Nucleus accumbens (tissue), 56 donors: ENCODE results near the gene SMCO3.
A peak's percentile ranks its signal among the peaks of the same experiment; 100 is the strongest.
"Not testable (repeated sequence)": the region's sequence is repeated elsewhere in the genome, so short reads cannot be mapped to it uniquely, and the experiment has no call there.

Source experiments
- DNase-seq, 56 donors: peaks; one replicate each; lab custom pipeline; 2025; lab: John Stamatoyannopoulos, UW

SMCO3 gene

DNA sequence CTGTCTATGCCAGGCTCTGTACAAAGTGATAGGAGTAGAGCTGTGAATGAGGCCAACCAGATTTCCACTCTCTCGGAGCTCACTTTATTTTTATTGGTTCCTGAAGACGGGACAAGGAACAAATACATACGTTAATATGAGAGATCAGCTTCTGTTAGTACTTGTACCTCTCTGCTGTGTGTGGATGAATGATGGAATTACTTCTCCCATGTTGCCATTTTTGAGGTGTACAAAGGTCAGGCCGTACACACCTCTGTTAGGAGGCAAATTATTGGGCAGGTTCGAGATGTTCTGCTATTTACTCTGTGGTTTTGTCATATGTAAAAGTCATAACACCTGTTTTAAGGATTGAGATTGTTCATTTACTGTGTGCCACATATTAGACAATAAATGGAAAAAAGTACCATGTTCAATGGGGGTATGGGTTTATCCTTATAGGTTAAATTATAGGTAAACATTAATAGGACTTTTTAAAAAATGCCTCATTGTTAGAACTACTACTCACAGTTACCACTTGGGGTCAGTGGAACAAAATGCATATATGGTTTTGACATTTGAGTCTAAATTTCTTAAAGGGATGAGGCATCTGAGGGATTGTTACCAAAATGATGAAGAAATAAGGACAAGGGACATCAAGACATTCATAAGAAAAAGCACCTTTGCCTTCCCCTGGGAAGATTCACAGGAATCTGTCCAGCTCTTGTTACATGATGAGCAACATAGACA lies 37.6 kb downstream of the SMCO3 start:
- no peak for DNase-seq

DNA sequence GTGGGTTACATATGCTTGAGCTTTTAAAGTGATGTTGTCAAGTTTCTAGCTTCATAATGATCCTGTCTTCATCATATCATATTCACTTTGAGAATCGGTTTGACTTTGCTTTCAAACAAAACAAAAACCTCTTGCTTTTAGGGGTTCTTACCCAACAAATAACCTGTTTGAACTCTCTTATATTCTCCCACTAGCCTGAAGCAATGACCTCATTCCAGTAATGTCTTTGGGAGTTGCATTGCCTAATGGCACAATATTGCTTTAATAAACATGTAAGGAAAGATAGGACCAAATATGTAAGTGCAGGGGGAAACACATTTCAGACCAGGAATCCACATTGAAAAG lies 38.4 kb downstream of the SMCO3 start:
- no peak for DNase-seq

DNA sequence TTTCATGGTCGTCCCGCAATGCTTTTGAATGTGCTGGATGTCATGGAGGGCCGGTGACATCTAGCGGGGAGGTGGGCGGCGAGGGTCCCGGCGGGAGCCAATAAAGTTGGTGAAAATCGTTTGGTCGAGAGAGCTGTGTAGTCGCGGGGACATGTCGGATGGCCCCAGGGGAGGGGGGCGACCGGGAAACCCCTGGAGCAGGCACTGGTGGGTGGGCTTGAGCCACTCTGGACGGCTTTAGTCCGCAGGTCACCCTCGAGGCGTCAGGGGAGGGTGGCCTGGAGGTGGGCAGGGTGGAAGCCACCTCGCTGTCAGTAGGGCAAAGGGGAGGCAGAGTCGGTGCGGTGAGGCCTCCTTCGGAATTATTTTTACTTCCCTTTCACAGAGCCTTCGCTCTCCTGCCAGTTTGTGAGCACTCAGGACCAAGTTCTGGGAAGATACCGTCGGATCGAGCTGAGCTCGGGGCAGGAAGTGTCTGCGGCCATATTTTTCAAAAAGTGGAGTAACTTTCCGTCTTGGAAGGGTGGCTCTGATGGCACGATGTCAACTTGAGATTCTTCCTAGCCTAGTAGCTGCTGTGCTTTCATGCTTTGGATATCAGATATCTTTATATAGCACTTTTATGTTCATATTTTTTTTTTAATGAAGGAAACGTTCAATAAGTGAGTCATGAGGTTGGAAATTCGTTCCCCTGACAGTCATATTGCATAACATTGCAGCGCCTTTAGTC lies 38.9 kb downstream of the SMCO3 start:
- peak in 15 of 56 donors; percentile 21 to 66 (median 50) for DNase-seq

DNA sequence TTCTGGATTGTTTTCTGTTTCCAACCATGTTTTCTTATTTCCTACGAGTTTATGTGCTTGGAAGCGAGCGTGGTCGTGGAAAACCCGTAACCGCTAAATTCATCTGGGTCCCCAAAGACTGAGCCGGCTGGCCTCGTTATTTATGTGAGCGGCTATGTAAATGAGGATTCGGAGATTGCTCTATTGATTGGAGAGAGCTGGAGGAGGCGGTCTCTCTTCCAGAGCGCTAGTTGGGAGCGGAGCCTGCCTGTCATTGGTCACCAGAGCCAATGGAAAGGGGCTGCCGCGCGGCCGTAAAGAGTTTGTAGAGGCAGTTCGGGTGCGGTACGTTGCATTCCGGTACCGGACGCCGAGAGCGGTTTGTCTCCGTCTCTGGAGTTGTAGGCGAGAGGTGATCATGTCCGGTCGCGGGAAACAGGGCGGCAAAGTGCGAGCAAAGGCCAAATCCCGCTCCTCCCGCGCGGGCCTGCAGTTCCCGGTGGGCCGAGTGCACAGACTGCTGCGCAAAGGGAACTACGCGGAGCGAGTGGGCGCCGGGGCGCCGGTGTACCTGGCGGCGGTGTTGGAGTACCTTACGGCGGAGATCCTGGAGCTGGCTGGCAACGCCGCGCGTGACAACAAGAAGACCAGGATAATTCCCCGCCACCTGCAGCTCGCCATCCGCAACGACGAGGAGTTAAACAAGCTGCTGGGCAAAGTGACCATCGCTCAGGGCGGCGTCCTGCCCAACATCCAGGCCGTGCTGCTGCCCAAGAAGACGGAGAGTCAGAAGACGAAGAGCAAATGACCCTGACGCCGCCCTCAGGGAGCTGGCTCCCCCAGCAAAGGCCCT lies 39.7 kb downstream of the SMCO3 start:
- peak; percentile 42 to 96 (median 88) for DNase-seq

DNA sequence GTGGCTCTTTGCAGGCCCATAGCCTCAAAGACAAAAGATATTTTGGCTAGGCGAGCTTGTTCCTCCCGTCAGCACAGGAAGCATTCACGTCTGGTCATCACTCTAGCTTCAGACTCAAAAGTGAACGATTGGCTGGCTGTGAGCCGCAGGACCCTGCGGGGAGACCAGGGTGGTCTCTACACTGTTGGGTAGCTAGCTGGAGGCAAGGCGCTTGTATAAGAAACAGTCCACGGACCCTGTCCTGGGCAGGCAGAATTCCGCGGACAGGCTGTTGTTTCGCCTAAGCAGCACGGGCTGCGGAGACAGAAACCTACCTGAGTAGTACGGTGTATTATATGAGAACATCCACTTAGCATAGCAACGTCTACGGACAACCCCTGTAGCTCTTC lies 40.3 kb downstream of the SMCO3 start:
- DNase-seq: peak in 4 of 56 donors; percentile 28 to 45 (median 36)

DNA sequence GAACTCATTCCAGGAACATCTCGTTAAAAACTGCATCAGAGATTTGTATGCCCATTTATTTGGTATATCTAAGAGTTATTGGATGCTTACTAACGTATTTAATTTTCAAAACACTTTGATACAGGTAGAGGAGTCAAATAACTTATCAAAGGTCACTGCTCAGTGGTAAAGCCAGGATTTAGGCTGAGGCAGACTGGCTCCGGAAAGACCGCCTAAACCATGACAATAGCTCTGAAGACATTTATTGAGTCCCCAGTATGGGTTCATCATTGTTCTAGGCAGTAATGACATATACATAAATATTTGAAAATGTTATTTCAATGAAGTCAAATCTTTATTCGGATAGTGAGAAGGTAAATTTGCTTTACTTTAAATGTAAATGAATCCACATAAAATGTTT lies 41.0 kb downstream of the SMCO3 start:
- DNase-seq: no peak

DNA sequence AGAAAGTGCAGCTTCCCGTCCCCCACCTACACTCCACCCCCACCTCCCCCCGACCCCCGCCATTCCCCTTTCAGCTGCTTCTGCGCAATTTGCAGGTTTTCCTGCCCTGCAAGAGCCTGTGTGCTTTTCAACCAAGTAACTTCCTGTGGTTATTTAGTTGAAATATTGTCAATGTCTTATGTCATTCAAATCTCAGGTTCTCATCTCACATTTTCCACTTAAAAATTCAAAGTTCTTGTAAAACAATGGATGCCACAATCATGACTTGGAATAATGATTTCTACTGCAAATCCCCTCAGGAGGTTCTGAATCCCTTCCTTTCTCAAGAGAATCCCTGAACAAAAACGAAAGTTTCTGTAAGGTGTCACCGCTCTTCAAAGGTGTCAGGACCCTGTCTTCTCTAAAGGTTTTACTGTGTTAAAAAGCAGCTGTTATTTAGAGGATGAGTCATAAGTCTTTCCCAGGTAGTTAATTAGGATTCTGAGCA lies 42.3 kb downstream of the SMCO3 start:
- DNase-seq: no peak

DNA sequence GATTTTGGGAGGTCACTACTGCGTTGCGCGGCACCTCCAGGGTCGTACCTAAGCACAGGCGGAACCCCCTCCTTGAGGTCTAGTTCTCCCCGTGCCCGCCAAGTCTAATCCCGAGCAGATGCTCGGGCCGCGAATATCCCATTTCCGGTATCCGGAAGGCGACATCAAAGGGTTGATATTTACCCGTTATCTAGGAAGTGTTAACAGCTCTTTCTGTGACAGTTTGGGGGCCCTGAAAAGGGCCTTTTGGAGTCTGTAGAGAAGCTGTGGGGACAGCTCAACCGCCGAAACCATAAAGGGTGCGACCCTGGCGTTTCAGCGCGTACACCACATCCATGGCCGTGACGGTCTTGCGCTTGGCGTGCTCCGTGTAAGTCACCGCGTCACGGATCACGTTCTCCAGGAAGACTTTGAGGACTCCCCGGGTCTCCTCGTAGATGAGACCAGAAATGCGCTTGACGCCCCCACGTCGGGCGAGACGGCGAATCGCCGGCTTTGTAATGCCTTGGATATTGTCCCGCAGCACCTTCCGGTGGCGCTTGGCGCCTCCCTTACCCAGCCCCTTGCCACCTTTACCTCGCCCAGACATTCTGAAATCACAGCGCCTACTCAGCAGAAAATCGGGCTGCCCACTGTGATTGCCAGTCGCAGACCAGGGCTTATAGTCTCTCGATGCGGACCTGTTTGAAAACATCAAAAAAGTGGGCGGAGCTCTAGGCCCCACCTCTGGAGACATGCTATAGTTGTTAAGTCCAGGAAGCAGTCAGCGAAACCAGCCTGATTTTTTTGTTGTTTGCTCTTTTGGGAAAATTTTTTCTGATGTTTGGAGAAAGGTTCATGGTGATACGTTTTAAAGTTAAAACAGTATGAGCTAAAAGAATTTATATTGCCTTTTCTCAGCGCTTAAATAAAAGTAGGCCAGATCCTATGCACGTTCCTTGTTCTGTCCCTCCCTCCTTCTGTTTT lies 43.2 kb downstream of the SMCO3 start:
- DNase-seq: peak in 55 of 56 donors; percentile 41 to 94 (median 81)

DNA sequence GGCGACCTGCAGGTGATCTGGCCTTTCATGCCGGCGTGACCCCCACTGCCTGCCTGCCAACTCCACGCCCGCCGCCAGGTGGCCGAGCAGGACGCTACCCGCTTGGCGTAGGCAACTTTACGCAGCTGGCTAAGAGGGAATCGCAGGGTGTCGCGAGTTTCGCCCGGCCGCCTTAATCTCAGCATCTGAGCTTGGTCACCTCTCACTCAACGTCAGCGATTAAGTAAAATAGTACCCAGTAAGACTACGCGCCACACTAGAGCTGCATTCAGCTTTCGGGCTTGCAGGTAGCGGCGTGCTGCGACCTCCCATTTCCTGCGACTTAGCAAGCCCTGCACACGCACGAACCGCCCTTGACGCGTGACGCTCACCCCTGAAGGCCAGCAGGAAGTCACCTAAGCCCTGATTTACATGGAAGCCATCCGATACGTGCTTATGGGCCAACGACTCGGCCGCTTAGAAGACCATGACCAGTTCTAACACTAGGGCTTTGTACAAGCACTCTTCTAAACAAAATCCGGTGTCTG lies 44.0 kb downstream of the SMCO3 start:
- peak in 53 of 56 donors; percentile 15 to 82 (median 56) for DNase-seq

DNA sequence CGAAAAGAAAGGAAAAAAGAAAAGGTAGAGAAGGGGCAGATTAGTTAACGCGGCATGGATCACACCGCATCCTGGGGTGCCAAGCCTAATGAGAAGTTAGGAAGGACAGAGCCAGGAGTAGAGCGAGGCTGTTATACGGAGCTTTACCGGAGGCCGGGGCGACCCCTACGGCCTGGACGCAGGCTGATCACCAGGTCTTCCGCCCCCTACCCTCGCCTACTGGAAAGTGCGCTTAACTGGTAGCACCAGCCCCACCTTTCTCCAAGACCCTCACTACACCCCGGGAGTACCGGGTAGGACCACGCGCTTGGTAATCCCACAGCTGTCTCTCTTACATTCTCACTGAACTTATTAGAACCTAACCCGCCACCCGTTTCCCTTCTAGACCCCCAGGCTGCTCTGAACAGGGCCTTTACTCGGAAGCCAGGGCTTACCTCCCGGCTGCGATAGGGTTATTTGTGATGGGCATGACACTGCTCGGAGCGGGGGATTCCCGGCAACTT lies 44.5 kb downstream of the SMCO3 start:
- peak in 9 of 56 donors; percentile 20 to 58 (median 43) for DNase-seq

DNA sequence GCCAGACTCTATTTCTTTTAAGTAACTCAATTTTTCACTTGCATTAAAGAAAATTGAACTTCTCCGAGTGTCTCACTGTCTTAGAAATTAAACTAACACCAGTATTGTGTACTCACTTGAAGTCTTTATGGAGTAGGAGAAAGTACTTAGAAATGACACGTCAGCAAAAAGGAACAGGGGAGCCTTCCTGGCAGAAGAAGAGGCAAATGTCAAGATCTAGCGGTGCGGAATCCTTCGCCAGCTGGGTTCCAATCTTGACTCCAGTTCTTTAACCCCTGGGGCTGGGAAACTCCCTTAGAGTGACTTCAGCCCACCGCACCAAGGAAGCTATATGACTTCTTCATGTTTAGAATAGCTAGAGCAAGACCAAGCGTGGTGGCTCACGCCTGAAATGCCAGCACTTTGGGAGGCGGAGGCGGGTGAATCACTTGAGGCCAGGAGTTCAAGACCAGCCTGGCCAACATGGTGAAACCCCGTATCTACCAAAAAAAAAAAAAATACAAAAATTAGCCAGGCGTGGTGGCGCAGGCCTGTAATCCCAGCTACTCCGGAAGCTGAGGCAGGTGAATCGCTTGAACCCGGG lies 45.1 kb downstream of the SMCO3 start:
- no peak for DNase-seq

DNA sequence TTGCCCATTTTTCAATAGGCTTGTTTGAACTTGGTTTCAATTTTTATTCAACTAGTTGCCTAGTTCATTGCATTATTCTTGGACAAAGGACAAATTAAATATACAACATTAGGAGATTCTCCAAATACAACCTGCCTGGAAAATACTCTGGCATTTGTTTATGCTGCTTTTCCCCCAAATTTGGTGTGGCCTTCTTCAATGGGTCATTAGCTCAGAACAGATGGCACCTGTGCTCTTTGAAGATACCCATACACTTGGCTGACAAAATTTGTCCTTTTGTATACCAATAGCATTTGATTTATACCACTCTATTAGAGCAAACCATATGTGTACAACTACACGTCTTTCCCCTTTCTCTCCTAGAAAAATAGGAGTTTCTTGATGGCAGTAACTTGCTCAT lies 46.4 kb downstream of the SMCO3 start:
- no peak for DNase-seq

DNA sequence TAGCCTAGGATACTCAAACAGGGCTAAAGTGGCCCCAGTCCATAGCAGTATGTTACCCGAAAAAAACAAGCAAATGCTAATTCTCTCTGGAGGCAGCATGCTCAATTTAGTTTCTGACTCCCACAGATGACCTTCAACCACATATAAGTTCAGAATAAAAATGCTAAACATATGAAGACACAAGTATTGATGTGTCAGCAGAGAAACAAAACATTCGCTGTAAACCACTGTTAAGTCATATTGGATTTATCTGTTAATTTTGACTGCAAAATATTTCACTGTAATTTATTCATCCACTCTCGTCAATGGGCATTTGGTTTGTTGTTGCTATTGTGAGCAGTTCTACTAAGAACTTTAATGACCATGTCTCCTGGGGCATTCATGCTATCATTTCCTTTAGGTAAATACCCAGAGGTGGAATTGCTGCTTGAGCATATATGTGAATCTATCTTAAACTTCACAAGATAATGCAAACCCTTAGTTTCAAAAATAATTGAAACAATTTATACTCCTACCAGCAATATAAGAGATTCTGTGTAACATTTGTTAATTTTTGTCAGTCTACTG lies 47.2 kb downstream of the SMCO3 start:
- DNase-seq: no peak

DNA sequence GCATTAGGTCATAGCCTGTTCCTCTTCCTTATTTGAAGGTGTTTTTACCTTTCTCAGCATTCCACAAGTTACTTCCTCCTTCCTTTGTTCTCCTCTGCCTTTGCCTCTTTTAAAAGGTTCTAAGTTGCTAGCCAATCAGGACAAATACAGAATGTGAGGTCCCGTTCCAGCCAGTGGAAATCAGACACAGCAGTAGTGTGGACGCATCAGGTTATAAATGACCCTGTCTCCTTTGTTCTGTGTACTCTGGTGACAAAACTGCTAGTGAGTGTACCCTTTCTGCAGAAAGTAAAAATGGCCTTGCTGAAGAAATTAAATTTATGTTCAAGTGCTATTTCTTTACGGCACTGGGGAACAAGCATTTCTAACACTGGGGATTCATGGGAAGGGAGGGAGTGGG lies 48.0 kb downstream of the SMCO3 start:
- DNase-seq: not testable (repeated sequence)

DNA sequence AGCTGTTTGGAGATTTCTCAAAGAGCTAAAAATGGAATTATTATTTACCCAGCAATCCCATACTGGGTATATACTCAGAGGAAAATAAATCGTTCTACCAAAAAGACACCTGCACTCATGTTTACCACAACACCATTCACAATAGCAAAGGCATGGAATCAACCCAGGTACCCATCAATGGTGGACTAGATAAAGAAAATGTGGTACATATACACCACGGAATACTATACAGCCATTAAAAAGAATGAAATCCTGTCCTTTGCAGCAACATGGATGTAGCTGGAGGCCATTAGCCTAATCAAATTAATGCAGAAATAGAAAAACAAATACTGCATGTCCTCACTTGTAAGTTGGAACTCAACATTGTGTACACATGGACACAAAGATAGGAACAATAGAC lies 48.6 kb downstream of the SMCO3 start:
- no peak for DNase-seq

DNA sequence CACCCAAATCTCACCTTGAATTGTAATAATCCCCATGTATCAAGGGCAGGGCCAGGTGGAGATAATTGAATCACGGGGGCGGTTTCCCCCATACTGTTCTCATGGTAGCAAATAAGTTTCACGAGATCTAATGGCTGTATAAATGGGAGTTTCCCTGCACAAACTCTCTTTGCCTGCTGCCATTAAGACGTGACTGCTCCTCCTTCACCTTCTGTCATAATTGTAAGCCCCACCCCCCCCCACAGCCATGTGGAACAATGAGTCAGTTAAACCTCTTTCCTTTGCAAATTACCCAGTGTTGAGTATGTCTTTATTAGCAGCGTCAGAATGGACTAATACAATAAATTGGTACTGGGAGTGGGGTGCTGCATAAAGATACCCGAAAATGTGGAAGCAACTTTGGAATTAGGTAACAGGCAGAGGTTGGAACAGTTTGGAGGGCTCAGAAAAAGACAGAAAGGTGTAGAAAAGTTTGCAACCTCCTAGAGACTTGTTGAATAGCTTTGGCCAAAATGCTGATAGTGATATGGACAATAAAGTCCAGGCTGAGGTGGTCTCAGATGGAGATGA lies 54.2 kb downstream of the SMCO3 start:
- DNase-seq: not testable (repeated sequence)

DNA sequence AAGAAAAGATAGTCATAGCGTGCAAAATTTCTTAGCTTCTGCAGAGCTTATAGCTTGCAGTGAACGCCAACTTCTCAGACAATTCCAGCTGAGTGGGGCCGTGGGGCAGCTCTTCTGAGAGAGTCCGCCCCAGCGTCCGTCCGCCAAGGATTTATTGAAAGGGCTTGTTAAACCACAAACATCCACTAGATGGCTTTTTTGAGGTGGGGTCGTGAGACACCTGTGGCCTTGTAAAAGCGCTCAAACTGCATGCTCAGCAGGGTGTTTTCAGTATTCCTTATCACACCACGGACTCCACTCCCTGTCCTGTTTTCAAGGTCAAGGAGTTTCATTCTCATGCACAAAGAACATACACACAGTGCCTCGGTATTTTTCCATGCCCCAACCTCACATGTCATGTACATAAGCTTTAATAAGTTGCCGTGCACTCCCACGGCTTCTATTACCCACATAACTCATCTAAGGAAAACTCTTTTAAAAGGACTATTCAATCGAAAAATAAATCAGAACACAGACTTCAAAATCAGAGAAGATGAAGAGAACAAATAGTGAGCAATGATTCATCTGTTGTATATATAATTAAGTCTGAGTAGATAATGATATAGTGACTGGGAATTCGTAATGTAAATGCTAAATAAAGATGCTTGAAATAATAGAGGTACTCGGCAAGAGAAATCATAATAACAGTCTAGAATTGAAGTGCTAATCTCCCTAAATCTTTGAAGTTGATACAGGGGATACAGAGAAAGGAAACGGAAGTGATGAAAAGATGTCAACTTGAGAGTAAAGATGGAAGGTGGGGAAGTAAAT lies 57.4 kb downstream of the SMCO3 start:
- peak in 9 of 56 donors; percentile 3 to 24 (median 15) for DNase-seq
